Measurements from ENCODE around the gene MAP3K10. TPM values are rescaled to one million over a fixed set of nuclear protein-coding genes. Genes with fewer than 3 reads are reported as not detected.
"Not testable (repeated sequence)": the region's sequence is repeated elsewhere in the genome, so short reads cannot be mapped to it uniquely, and the experiment has no call there.

MAP3K10 gene
- total RNA-seq = 17.6 TPM
- long read RNA-seq, transcript MAP3K10-201 (10 exons, 3,436 nt) = major isoform, 5 of 15 reads
- long read RNA-seq, partial matches to known transcripts = 7 of 15 reads
- long read RNA-seq, other reads (novel, unspliced or antisense) = 3 of 15 reads

GRCh38 chr19:40190891-40191835 is at the start of gene MAP3K10:
TSS of gene MAP3K10 (plus strand) at chr19:40191426. CDS start at chr19:40192032, 606 bp downstream.
- peak; percentile 86 for DNase-seq (ENCODE audit: low spot score)
- intact Hi-C loops (cut with DNase I) = no loop called here

DNA sequence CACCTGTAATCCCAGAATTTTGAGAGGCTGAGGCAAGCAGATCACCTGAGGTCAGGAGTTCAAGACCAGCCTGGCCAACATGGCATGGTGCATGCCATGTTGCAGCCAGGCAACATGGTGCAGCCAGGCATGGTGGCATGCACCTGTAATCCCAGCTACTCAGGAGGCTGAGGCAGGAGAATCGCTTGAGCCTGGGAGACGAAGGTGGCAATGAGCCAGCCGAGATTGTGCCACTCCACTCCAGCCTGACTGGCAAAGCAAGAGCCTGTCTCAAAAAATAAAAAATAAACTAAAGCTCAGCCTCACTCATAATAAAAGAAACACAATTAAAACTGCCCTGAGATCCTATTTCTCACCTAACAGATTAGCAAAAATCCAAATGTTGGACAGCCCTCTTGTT is 49.7 kb upstream of the MAP3K10 start:
- DNase-seq (ENCODE audit: low spot score) = no peak
- intact Hi-C loops (cut with DNase I) = no loop called here

GRCh38 chr19:40143612-40144011 is 47.6 kb upstream of the MAP3K10 start:
- DNase-seq (ENCODE audit: low spot score) = no peak
- intact Hi-C loops (cut with DNase I) = no loop called here

- no peak for DNase-seq (ENCODE audit: low spot score)
- intact Hi-C loops (cut with DNase I) = no loop called here
Measured at GRCh38 chr19:40144151-40144550, 47.1 kb upstream of the MAP3K10 start.

- intact Hi-C loops (cut with DNase I) = no loop called here
- no peak for DNase-seq (ENCODE audit: low spot score)
Measured at GRCh38 chr19:40144947-40145748, 46.1 kb upstream of the MAP3K10 start.

DNA sequence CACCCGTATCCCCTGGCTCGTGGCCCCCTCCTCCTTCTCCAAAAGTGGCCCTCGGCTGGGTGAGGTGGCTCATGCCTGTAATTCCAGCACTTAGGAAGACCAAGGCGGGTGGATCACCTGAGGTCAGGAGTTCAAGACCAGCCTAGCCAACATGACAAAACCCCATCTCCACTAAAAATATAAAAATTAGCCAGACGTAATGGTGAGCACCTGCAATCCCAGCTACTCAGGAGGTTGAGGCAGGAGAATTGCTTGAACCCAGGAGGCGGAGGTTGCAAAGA is 45.5 kb upstream of the MAP3K10 start:
- intact Hi-C loops (cut with DNase I); DNase-seq (ENCODE audit: low spot score): not testable (repeated sequence)

DNA sequence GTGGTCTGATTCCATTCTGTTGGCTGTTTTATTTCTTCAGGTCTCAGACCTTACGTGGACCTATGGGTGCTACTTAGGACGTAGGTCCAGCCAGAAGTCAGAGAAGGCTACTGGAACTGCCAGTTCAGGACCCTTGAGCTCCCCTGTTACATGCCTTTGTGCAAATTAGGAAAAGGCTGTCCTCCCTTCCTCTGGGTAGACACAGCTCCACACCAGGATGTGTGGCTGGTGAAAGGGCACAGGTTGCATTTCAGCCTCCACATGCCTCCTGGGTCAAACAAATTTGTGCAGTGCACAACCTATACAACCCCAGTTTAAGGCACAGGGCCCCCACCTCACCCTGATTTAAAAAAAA is 43.9 kb upstream of the MAP3K10 start:
- intact Hi-C loops (cut with DNase I) = no loop called here
- no peak for DNase-seq (ENCODE audit: low spot score)

GRCh38 chr19:40147693-40148347 is 43.4 kb upstream of the MAP3K10 start:
- DNase-seq (ENCODE audit: low spot score) = no peak
- intact Hi-C loops (cut with DNase I) = no loop called here

DNA sequence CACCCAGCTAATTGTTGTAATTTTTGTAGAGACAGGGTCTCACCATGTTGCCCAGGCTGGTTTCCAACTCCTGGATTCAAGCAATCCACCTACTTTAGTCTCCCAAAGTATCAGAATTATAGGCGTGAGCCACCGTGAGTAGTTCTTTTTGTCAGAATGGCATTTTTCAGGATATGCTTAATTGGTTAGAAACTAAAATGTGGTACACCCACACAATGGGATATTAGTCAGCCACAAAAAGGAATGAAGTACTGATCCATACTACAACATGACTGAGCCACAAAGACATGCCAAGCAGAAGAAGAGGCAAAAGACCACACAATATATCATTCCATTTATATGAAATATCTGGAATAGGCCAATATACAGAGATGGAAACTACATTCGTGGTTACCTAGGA is 41.7 kb upstream of the MAP3K10 start:
- intact Hi-C loops (cut with DNase I) = no loop called here
- no peak for DNase-seq (ENCODE audit: low spot score)

- DNase-seq (ENCODE audit: low spot score) = no peak
- intact Hi-C loops (cut with DNase I) = no loop called here
Measured at GRCh38 chr19:40150170-40150569, 41.1 kb upstream of the MAP3K10 start.

DNA sequence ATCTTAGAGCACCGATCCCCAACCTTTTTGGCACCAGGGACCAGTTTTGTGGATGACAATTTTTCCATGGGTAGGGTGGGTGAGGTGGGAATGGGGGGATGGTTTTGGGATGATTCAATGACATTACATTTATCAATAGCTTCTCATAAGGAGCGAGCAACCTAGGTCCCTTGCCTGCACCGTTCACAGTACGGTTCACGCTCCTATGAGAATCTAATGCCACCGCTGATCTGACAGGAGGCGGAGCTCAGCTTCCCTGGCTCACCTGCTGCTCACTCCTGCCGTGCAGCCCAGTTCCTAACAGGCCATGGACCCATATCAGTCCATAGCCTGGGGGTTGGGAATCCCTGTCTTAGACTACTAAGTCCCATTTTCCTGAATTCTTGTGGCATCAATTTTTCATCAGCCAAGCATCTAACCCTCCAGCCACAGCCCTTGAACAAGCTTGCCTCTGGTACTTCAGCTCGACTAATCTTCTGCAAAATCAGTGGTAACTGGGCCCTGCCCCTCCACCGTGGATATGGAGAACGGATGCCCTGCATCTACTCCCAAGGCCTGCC is 37.0 kb upstream of the MAP3K10 start:
- intact Hi-C loops (cut with DNase I) = no loop called here
- DNase-seq (ENCODE audit: low spot score) = no peak

- no peak for DNase-seq (ENCODE audit: low spot score)
- intact Hi-C loops (cut with DNase I) = no loop called here
Measured at GRCh38 chr19:40155749-40156265, 35.4 kb upstream of the MAP3K10 start.

DNA sequence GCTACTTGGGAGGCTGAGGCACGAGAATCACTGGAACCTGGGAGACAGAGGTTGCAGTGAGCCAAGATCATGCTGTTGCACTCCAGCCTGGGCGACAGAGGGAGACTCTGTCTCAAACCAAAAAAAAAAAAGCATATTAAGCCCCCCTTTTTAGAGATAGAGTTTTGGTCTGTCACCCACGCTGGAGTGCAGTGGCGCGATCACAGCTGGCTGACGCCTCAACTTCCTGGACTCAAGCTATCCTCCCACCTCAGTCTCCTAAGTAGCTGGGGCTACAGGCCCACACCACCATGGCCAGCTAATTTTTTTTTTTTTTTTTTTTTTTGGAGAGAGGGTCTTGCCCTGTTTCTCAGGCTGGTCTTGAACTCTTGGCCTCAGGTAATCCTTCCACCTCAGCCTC is 34.2 kb upstream of the MAP3K10 start:
- DNase-seq (ENCODE audit: low spot score) = no peak
- intact Hi-C loops (cut with DNase I) = no loop called here

- DNase-seq (ENCODE audit: low spot score) = no peak
- intact Hi-C loops (cut with DNase I) = no loop called here
Measured at GRCh38 chr19:40159744-40160143, 31.5 kb upstream of the MAP3K10 start.

DNA sequence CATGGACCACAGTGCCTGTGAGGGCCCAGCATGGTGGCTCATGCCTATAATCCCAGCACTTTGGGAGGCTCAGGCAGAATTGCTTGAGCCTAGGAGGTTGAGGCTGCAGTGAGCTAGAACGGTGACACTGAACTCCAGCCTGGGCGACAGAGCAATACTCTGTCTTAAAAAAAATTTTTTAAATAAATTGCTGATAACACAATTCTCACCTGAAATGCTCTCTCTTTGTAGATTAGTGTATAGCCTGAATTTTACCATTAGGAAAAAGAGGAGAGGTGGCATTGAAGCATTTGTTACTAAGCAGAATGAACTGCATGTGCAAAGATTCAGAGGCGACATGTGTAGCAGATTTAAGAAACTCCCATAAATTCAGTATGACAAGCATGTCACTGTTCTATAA is 29.1 kb upstream of the MAP3K10 start:
- DNase-seq (ENCODE audit: low spot score) = no peak
- intact Hi-C loops (cut with DNase I) = no loop called here

DNA sequence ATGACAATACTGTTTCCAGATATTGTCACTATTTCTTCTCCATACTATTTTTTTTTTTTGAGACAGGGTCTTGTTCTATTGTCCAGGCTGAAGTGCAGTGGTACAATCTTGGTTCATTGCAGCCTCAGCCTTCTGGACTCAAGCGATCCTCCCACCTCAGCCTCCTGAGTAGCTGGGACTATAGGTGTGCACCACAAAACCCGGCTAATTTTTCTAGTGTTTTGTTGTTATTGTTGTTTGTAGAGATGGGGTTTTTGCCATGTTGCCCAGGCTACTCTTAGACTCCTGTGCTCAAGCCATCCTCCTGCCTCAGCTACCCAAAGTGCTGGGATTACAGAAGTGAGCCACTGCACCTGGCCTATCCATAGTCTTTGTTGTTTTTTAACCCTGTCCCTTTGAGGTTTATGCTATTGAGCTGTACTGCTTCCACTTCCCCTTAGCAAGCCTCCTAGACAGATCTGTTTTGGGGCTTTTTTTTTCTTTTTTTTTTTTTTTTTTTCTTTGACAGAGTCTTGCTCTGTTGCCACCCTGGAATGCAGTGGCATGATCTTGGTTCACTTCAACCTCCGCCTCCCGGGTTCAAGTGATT is 27.6 kb upstream of the MAP3K10 start:
- no peak for DNase-seq (ENCODE audit: low spot score)
- intact Hi-C loops (cut with DNase I) = no loop called here

- intact Hi-C loops (cut with DNase I) = no loop called here
- no peak for DNase-seq (ENCODE audit: low spot score)
Measured at GRCh38 chr19:40165362-40165937, 25.8 kb upstream of the MAP3K10 start.

DNA sequence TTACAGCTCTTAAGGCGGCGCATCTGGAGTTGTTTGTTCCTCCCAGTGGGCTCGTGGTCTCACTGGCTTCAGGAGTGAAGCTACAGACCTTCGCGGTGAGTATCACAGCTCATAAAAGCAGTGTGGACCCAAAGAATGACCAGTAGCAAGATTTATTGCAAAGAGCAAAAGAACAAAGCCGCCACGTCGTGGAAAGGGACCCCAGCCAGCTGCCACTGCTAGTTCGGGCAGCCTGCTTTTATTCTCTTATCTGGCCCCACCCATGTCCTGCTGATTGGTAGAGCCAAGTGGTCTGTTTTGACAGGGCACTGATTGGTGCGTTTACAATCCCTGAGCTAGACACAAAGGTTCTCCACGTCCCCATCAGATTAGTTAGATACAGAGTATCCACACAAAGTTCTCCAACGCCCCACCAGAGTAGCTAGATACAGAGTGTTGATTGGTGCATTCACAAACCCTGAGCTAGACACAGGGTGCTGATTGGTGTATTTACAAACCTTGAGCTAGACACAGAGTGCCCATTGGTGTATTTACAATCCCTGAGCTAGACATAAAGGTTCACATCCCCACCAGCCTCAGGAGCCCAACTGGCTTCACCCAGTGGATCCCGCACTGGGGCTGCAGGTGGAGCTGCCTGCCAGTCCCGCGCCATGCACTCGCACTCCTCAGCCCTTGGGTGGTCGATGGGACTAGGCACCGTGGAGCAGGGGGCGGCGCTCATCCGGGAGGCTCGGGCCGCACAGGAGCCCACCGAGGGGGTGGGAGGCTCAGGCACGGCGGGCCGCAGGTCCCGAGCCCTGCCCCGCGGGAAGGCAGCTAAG is 21.5 kb upstream of the MAP3K10 start:
- intact Hi-C loops (cut with DNase I); DNase-seq (ENCODE audit: low spot score): not testable (repeated sequence)
